Measurements from ENCODE around the gene FXYD1.
"Not testable (repeated sequence)": the region's sequence is repeated elsewhere in the genome, so short reads cannot be mapped to it uniquely, and the experiment has no call there.

The FXYD1 gene

GRCh38 chr19:35099897-35100275 is 38.7 kb upstream of the FXYD1 start:
- H3K27me3 ChIP-seq (ENCODE audit: insufficient read depth, low read depth, severe bottlenecking) = no peaks in the 10 kb centered on the region
- DNase-seq = no peak
- H3K27ac ChIP-seq = no peak overlapping the region
- TF ChIP-seq, protein P1, sequence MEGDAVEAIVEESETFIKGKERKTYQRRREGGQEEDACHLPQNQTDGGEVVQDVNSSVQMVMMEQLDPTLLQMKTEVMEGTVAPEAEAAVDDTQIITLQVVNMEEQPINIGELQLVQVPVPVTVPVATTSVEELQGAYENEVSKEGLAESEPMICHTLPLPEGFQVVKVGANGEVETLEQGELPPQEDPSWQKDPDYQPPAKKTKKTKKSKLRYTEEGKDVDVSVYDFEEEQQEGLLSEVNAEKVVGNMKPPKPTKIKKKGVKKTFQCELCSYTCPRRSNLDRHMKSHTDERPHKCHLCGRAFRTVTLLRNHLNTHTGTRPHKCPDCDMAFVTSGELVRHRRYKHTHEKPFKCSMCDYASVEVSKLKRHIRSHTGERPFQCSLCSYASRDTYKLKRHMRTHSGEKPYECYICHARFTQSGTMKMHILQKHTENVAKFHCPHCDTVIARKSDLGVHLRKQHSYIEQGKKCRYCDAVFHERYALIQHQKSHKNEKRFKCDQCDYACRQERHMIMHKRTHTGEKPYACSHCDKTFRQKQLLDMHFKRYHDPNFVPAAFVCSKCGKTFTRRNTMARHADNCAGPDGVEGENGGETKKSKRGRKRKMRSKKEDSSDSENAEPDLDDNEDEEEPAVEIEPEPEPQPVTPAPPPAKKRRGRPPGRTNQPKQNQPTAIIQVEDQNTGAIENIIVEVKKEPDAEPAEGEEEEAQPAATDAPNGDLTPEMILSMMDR (IDR thresholded peaks at IDR 0.05; ENCODE audit: low read depth, low read length) = no peak
- H3K36me3 ChIP-seq = no peaks in the 10 kb centered on the region
- no peaks in the 10 kb centered on the region for H3K9me3 ChIP-seq (ENCODE audit: severe bottlenecking)
- no peak overlapping the region for H3K4me3 ChIP-seq (ENCODE audit: low read depth, low read length)

- Histone ChIP-seq H3K36me3 (no peaks in the 10 kb centered on the region), H3K9me3 (ENCODE audit: severe bottlenecking) (peaks cover 4% of the 10 kb centered on the region), H3K4me3 (ENCODE audit: low read depth, low read length) (no peak overlapping the region), H3K27me3 (ENCODE audit: insufficient read depth, low read depth, severe bottlenecking) (no peaks in the 10 kb centered on the region), H3K27ac (no peak overlapping the region)
- TF ChIP-seq, protein P1 (IDR thresholded peaks at IDR 0.05; ENCODE audit: low read depth, low read length) = no peak
- DNase-seq = no peak
Observed at GRCh38 chr19:35100588-35101533, 37.8 kb upstream of the FXYD1 start.

- H3K27me3 ChIP-seq (ENCODE audit: insufficient read depth, low read depth, severe bottlenecking) = not testable (repeated sequence)
Observed at GRCh38 chr19:35101949-35102348, 36.7 kb upstream of the FXYD1 start.

GRCh38 chr19:35103614-35104013 is 35.0 kb upstream of the FXYD1 start:
- H3K27me3 ChIP-seq (ENCODE audit: insufficient read depth, low read depth, severe bottlenecking); H3K36me3 ChIP-seq; H3K9me3 ChIP-seq (ENCODE audit: severe bottlenecking); H3K4me3 ChIP-seq (ENCODE audit: low read depth, low read length); H3K27ac ChIP-seq; DNase-seq: not testable (repeated sequence)

More at GRCh38 chr19:35101949-35102348, 36.7 kb upstream of the FXYD1 start:
- not testable (repeated sequence) for H3K4me3 ChIP-seq (ENCODE audit: low read depth, low read length); DNase-seq; H3K36me3 ChIP-seq; H3K27ac ChIP-seq; H3K9me3 ChIP-seq (ENCODE audit: severe bottlenecking)

- no peaks in the 10 kb centered on the region for H3K36me3 ChIP-seq
- H3K27me3 ChIP-seq (ENCODE audit: insufficient read depth, low read depth, severe bottlenecking) = no peaks in the 10 kb centered on the region
- H3K27ac ChIP-seq = no peak overlapping the region
Observed at GRCh38 chr19:35104361-35104760, 34.3 kb upstream of the FXYD1 start.

DNA sequence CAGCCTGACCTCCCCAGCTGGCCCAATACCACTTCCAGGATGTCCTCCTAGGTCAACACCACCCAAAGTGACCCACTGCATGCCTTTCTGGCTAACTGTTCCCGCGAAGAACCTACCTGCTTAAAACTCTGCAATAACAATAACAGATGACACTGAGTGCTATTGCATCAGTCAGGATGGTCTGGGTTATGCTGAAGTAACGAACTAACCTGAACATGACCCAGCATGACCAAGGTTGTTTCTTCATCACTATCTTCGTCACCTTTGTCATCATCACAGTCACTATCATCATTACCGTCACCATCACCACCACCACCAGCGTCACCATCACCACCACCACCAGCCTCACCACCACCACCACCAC is 33.6 kb upstream of the FXYD1 start:
- no peak for DNase-seq
- H3K27ac ChIP-seq = no peak overlapping the region
- TF ChIP-seq, protein P1 (IDR thresholded peaks at IDR 0.05; ENCODE audit: low read depth, low read length) = no peak
- peaks cover 4% of the 10 kb centered on the region for H3K9me3 ChIP-seq (ENCODE audit: severe bottlenecking)
- no peaks in the 10 kb centered on the region for H3K36me3 ChIP-seq
- no peak overlapping the region for H3K4me3 ChIP-seq (ENCODE audit: low read depth, low read length)
- no peaks in the 10 kb centered on the region for H3K27me3 ChIP-seq (ENCODE audit: insufficient read depth, low read depth, severe bottlenecking)

More at GRCh38 chr19:35104361-35104760, 34.3 kb upstream of the FXYD1 start:
- DNase-seq = no peak
- TF ChIP-seq, protein P1 (IDR thresholded peaks at IDR 0.05; ENCODE audit: low read depth, low read length) = no peak
- H3K9me3 ChIP-seq (ENCODE audit: severe bottlenecking) = peaks cover 4% of the 10 kb centered on the region
- H3K4me3 ChIP-seq (ENCODE audit: low read depth, low read length) = no peak overlapping the region

Data from WERI-Rb-1 (cell line).